Measurements from ENCODE around the gene ARCN1. TPM values are rescaled to one million over a fixed set of nuclear protein-coding genes. Genes with fewer than 3 reads are reported as not detected.
"Not testable (repeated sequence)": the region's sequence is repeated elsewhere in the genome, so short reads cannot be mapped to it uniquely, and the experiment has no call there.

Gene ARCN1
- total RNA-seq, 1 donor from 2014 or later: 102 TPM

DNA sequence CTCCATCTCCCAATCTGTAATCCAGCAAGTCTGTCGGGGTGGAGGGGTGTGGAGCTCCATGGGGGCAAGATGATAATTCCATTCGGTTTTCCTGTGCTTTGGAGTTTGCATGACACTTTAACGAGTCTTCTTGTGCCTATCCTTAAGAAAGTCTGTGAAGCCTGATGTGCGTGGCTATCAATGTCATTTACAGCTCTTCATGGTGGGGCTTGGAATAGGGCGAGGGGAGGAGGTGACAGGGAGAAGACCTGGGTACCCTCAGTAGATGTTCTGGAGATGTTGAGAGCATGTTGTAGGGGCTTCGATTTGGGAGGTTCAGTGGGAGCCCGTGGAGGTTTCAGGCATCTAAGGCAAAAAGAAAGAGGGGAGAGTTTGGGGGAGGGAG is 34.6 kb downstream of the ARCN1 start:
- no peak for DNase-seq

DNA sequence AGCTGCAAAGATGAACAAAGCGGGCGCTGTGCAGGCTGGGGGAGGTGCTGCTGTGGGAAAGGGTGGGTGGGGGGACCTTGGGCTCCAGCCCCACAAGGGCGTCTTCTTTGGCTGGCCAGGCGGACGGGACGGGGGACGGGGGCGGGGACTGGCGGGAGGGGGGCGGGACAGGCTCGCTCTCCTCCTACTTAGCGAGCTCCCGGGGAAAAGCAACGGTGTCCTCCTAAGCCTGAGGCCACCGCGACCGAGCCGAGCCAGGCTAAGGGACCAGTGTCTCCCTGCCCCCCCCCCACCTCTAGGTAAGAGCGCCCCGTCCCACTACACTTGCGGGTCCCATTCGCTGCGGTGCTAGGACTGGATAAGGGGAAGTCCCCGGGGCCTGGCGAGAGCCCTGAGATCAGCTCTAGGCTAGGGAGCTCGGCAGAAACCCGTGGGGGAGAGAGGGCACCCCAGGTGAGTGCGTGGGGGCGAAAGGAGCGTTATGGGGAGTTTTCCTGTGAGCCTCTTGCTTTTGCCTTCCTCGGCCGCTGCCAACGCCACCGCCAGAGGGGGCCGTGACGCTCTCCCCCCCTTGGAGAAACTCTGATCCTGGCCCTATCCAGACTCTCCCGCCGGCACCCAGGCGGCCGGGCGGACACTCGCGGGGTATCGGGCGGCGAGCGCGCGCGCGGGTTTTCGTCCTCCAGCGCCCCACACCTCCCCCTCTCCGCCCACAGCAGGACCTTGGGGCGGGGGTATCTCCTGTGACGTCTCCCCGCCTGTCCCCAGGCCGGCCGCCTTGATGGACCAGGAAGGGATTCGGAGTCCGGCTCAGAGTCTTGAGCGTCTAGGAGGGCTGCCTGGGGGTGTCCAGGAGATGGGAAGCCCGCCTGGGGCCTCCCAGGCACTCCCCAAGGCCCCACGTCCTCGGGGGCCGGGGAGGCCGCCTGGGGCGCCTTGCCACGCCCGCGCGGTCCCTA is 35.5 kb downstream of the ARCN1 start, which contains the start of gene PHLDB1:
Gene PHLDB1 (plus strand): TSS at position 215 of the 959 bp plus-strand sequence. CDS start 6,222 bp downstream, outside the sequence.
- DNase-seq: peak; percentile 82

GRCh38 chr11:118608360-118609227 is 36.4 kb downstream of the ARCN1 start:
- peak; percentile 73 for DNase-seq

DNA sequence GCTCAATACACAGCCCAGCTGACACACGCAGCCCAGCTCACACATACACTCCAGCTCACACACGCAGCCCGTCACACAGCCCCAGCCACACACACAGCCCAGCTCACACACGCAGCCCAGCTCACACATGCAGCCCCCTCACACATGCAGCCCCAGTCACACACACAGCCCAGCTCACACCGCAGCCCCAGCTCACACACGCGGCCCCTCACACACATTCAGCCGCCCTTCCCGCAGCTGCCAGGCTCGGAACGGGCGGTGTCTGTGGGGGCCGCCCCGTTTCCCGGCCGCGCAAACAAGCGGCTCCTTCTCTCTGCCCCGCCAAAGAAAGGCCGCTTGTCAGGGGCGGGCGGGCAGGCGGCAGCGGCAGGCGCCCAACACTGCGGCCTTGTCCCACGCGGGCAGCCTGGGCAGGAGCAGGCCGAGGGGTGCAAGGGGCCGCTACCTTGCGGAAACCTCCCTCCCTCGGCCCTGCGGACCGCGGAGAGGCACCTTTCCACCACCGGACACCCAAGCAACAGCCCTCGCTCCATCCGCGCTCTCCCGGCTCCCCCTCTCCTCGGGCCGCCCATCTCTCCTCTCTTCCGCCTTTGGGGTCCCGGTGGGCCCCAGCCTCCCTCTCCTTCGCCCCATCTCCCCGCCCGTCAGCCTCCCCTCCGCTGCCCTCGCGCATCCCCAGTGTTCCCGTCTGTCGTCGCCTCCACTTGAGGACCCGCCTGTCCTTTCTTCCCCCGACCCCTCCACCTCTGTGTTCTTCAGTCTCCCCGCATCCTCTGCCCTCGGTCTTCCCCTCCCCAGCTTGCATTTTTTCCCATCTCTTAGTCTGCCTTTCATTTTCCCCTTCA is 37.4 kb downstream of the ARCN1 start:
- DNase-seq: peak; percentile 51

DNA sequence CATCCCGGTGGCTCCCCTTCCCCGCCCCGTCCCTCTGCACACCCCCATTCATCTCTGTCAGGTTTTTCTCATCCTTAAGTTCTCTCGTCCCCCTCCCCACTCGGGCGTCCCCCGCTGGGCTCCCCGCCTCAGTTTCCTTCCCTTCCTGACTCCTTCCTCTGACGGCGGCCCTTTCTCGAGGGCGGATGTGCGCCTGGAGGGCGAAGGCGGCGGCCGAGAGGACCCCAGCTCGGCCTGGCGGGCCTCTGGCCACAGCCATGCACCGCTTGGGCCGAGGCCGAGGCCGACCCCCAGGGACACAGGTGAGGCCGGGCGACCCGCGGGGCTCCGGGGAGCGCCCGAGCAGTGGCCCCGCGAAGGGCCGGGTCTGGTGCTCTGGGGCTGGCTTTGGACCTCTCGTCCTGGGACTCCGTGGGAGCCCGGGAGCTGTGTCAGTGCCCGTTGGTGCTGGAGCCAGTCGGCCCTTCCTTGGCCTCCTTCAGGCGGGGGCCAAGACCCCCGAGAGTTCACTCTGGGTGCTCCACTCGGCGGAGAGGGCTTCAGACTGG is 38.1 kb downstream of the ARCN1 start:
- DNase-seq: peak; percentile 30

DNA sequence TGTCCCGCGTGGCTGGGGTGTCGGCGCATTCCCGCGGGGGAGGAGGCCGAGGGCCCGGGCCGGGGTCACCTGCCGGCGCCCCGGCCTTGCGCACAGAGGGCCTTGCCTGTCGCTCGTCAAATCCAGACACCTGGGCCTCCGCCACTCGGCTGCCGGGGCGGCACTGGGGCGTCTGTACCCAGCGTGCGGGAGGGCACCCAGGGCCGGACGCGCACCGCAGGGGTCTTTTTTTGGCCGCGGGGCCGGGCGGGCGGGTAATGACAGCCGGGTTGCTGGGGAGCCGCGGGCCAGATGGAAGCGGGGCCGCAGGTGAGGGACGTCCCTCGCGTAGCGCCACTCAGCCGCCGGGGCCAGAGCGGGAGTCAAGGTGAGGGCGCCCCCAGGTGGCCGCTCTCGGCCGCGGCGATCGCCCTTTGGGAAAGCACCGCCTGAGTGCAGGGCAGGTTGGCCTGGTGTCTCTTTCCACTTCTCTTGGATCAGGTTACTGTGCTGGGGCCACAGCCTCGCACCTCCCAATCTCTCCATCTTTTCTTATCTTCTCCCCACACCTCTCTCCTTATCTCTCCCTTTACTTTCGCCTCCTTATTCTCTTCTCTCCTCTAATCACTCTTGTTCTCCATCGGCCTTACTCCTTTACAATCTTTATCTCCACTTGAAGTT is 38.7 kb downstream of the ARCN1 start:
- peak; percentile 89 for DNase-seq

GRCh38 chr11:118611433-118611795 is 39.2 kb downstream of the ARCN1 start:
- not testable (repeated sequence) for DNase-seq

GRCh38 chr11:118612378-118612777 is 40.2 kb downstream of the ARCN1 start:
- DNase-seq: peak; percentile 94

DNA sequence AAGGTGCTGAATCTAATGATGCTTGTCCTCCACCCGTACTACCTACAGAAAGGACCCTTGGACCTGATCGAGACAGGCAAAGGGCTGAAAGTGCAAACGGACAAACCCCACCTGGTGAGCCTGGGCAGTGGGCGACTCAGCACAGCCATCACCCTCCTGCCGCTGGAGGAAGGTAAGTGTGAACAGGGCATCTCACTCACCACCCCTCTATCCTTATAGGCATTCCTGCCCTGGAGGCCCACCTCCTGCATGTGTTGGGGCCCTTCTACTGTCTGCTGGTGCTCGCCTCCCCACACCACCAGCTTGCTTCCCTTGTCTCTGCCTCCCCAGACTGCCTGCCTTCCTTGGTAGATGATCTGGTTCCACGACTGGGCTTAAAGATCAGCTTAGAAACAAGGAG is 42.3 kb downstream of the ARCN1 start:
- no peak for DNase-seq

GRCh38 chr11:118615282-118615975 is 43.2 kb downstream of the ARCN1 start:
- no peak for DNase-seq

DNA sequence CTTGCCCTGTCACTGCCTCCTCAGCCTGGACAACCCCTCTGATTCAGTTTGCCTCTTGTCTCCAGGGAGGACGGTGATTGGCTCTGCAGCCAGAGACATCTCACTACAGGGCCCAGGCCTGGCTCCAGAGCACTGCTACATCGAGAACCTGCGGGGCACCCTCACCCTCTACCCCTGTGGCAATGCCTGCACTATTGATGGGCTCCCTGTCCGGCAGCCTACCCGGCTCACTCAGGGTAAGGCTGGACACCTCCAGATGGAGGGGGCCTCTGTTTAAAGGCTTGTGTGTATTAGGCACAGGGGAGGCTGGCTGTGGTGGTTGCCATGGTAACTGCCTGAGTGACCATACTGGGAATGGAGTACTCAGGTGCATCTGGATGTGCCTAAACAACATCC is 43.8 kb downstream of the ARCN1 start:
- no peak for DNase-seq

- DNase-seq: peak; percentile 83
These were observed 46.1 kb downstream of the ARCN1 start for GRCh38 chr11:118618115-118618990.

DNA sequence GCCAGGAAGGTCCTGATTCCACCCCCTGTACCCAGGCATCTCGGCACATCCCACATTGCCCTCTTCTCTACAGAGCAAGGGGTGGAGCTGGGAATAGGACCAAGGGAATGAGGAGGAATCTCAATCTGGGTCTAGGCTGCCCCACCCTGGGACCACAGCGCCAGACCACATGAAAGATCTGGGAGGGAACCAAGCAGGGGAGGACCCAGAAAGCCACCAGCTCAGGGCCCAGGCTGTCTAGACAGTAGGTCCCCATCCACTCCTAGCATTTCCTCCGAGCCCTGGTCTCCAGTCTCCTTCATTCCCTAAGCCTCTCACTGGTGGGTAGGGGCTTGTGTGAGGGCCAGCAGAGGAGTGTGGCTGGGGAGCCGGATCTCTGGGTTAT is 46.8 kb downstream of the ARCN1 start:
- peak; percentile 48 for DNase-seq

GRCh38 chr11:118619444-118620197 is 47.4 kb downstream of the ARCN1 start:
- DNase-seq: peak; percentile 97

- peak; percentile 36 for DNase-seq
These were observed 48.4 kb downstream of the ARCN1 start for GRCh38 chr11:118620529-118621070.

DNA sequence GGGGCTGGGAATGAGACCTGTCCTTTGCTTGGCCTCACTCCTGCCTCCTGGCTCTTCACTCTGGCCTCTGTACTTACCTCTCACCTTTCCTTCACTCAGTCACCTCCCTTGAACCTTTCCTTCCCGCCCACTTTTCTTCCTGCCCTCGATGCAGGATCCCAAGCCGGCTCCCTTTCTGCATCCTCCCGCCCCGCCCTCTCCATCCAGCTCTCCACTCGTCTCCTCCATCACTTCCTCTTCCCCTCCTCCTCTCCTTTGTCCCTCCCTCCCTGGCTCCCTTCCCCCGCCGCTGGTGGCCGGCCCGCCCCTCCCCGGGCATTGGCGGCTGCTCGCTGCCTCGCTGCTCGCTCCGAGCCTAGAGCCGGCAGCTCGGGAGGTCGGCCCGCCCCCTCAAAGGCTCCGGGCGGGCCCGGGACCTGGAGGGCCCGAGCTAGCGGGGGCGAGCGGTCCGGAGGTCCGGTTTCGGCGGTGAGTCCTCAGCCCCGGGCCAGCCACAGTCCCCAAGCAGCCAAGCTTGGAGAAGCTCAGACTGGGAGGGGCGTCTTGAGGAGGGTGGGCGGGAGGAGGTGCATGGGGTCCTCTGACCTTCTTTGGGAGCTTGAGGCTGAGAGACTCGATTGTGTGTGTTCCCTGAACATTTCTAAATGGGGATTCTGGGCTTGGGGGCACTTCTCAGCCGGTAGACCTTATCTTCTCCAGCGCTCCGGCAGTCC is 49.0 kb downstream of the ARCN1 start:
- DNase-seq: peak; percentile 80

- DNase-seq: peak; percentile 28
These were observed 49.7 kb downstream of the ARCN1 start for GRCh38 chr11:118621784-118622375.
